HG03457 (cell line): ENCODE measurements around the gene RPUSD4.

Experiments used
- ATAC-seq: cut with Tn5 transposase; IDR thresholded peaks from one replicate; pipeline ENCODE4 v1.9.1; 2021; ENCODE audit warnings: moderate number of reproducible peaks; ENCODE audit not compliant: unreplicated experiment

RPUSD4 gene

GRCh38 chr11:126214441-126214840 is 3.0 kb upstream of the RPUSD4 start:
- ATAC-seq: no peak

- ATAC-seq: peak; percentile 10
These were observed 725 bp upstream of the RPUSD4 start for GRCh38 chr11:126212089-126212660.

GRCh38 chr11:126210871-126211235 is 597 bp downstream of the RPUSD4 start:
- no peak for ATAC-seq

- ATAC-seq: no peak
These were observed 3.6 kb downstream of the RPUSD4 start for GRCh38 chr11:126207896-126208295.

- ATAC-seq: no peak
These were observed 6.1 kb downstream of the RPUSD4 start for GRCh38 chr11:126205359-126205758.

GRCh38 chr11:126202646-126203359 is 8.6 kb downstream of the RPUSD4 start:
- no peak for ATAC-seq

- ATAC-seq: no peak
These were observed 12.8 kb downstream of the RPUSD4 start for GRCh38 chr11:126198648-126199047.

- no peak for ATAC-seq
These were observed 14.0 kb downstream of the RPUSD4 start for GRCh38 chr11:126197277-126197939.

GRCh38 chr11:126195119-126195518 is 16.3 kb downstream of the RPUSD4 start:
- ATAC-seq: no peak

- no peak for ATAC-seq
These were observed 17.3 kb downstream of the RPUSD4 start for GRCh38 chr11:126194121-126194543.

- no peak for ATAC-seq
These were observed 18.4 kb downstream of the RPUSD4 start for GRCh38 chr11:126193038-126193478.

- no peak for ATAC-seq
These were observed 19.1 kb downstream of the RPUSD4 start for GRCh38 chr11:126192361-126192760.

- ATAC-seq: no peak
These were observed 19.9 kb downstream of the RPUSD4 start for GRCh38 chr11:126191379-126192073.

GRCh38 chr11:126190792-126191191 is 20.7 kb downstream of the RPUSD4 start:
- ATAC-seq: no peak

- ATAC-seq: no peak
These were observed 22.1 kb downstream of the RPUSD4 start for GRCh38 chr11:126189109-126189929.

GRCh38 chr11:126188332-126189108 is 22.9 kb downstream of the RPUSD4 start:
- ATAC-seq: peak; percentile 76

- no peak for ATAC-seq
These were observed 24.5 kb downstream of the RPUSD4 start for GRCh38 chr11:126186708-126187529.

- ATAC-seq: no peak
These were observed 25.3 kb downstream of the RPUSD4 start for GRCh38 chr11:126186025-126186698.
